GM12875 (cell line): ENCODE measurements around the gene GPR55.

Experiments
- H3K4me3 ChIP-seq: one replicate; pipeline ENCODE4 v1.5.1; 2011; ENCODE audit warnings: low read depth, low read length, control low read depth
- CTCF ChIP-seq: IDR thresholded peaks from 2 replicates; pipeline ENCODE4 v1.5.1; 2011; ENCODE audit warnings: low read depth, mild to moderate bottlenecking, control low read depth, inconsistent platforms, low read length, moderate library complexity, borderline replicate concordance; ENCODE audit not compliant: insufficient read depth

The GPR55 gene

GRCh38 chr2:230909841-230910545 is 15.0 kb downstream of the GPR55 start:
- no peak overlapping the region for H3K4me3 ChIP-seq
- TF ChIP-seq CTCF: no peak

GRCh38 chr2:230908595-230909191 is 16.3 kb downstream of the GPR55 start:
- no peak for TF ChIP-seq CTCF
- H3K4me3 ChIP-seq: no peak overlapping the region

- TF ChIP-seq CTCF: no peak
- H3K4me3 ChIP-seq: no peak overlapping the region
These were observed 16.9 kb downstream of the GPR55 start for GRCh38 chr2:230908092-230908594.

GRCh38 chr2:230907361-230908091 is 17.5 kb downstream of the GPR55 start:
- H3K4me3 ChIP-seq: no peak overlapping the region

GRCh38 chr2:230906471-230907230 is 18.4 kb downstream of the GPR55 start:
- TF ChIP-seq CTCF: no peak
- no peak overlapping the region for H3K4me3 ChIP-seq

More at GRCh38 chr2:230907361-230908091, 17.5 kb downstream of the GPR55 start:
- no peak for TF ChIP-seq CTCF

- TF ChIP-seq CTCF: no peak
- no peak overlapping the region for H3K4me3 ChIP-seq
These were observed 19.3 kb downstream of the GPR55 start for GRCh38 chr2:230905448-230906421.
